GM12801 (cell line): ENCODE results near the gene CLP1.

Experiments
- TF ChIP-seq, protein P1 (sequence below): IDR thresholded peaks from one replicate; pipeline ENCODE4 v1.5.1; 2011; ENCODE audit warnings: control low read depth; ENCODE audit not compliant: insufficient read length; ENCODE audit errors: extremely low read depth

The CLP1 gene

DNA sequence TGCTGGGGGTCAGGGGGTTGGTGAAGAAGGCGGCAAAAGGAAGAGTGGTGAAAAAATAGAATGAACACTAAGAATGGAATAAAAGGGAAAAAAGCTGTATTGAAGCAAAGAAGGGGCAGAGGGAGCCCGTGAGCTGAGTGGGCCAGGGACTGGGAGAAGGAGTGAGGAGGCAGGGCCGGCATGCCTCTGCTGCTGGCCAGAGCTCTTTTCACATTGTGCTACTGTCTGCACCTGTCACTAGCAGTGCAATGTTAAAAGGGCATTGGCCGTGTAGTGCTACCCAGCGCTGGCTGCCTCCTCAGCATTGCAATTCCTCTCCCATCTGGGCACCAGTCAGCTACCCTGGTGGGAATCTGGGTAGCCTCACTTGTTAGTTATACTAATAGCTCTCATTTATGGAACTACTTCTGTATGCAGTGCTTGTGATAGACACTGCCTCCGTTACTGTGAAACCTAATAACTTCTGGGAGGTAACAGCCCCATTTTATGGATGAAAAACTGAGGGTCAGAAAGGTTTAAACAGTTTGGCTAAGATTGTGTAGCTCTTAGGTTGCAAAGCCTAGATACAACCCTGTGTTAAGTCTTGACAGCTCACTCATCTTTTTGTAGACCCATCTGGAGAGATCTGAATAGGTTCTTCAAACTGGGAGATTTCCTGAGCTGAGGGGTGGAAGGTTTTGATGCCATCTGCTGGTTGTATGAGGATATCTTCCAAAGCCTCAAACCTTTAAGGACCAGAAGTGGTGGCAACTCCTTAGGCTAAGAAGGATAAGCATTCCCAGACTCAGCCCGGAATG lies 16.4 kb upstream of the CLP1 start:
- TF ChIP-seq, protein P1, sequence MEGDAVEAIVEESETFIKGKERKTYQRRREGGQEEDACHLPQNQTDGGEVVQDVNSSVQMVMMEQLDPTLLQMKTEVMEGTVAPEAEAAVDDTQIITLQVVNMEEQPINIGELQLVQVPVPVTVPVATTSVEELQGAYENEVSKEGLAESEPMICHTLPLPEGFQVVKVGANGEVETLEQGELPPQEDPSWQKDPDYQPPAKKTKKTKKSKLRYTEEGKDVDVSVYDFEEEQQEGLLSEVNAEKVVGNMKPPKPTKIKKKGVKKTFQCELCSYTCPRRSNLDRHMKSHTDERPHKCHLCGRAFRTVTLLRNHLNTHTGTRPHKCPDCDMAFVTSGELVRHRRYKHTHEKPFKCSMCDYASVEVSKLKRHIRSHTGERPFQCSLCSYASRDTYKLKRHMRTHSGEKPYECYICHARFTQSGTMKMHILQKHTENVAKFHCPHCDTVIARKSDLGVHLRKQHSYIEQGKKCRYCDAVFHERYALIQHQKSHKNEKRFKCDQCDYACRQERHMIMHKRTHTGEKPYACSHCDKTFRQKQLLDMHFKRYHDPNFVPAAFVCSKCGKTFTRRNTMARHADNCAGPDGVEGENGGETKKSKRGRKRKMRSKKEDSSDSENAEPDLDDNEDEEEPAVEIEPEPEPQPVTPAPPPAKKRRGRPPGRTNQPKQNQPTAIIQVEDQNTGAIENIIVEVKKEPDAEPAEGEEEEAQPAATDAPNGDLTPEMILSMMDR, result no peak

DNA sequence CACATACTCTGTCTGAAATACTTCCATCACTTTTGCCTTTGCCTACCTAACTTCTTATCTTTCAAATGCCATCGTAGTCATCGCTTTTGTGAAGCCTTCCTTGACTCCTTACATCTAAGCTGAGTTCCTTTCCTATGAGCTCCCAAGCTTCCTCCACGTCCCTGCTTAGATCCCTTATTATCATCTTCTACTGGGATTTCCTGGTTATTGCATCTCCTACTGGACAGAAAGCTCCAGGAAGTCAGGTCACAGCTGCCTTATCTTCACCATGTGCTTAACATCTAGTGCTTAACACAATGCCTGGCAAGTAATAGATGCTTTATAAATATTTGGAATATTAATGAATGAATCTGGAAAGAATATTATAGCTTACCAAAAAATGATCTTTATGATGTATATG lies 13.8 kb upstream of the CLP1 start:
- TF ChIP-seq, protein P1, result no peak

DNA sequence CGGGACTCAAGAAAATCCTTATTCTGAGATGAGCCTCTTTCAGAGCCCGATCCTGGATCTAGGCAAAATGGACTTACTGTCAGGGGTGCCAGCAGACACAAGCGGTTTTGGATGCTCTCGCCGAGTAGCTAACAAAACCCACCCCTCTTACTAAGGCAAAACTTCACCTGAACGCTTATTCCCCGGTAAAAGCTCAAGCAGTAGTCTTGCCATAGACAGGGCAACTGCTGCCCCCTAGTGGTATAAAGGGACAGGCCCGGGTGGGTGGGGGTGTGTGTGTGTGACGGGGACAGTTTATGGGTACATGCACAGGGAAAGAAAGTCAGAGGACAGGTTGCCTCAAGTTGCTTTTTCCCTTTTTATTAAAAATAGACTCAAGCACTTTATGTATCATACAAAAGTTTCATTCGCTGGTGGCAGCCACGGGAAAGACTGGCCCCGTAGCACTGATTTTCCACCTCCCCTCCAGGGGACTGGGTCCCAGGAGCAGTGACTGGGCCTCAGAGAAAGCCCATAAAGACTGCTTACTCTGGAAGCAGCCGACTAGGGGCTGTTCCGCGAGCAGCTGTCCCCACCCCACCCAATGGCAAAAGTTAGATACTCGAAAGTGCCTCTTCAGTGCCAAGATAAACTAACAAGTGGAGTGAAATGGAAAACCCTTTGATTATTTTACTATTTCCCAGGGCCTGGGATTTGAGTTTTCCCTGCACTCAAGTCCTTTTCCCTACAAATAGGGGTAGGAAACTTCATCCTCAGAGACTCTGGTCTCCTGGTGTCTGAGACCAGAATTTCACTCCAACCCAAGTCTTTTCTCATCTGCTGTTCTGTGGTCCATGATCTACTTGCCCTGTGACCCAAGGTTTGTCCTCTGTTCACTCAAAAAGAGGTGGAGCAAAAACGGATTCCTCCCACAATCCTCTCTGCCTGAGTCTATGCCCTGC lies 12.5 kb upstream of the CLP1 start:
- TF ChIP-seq, protein P1, result peak; percentile 53

DNA sequence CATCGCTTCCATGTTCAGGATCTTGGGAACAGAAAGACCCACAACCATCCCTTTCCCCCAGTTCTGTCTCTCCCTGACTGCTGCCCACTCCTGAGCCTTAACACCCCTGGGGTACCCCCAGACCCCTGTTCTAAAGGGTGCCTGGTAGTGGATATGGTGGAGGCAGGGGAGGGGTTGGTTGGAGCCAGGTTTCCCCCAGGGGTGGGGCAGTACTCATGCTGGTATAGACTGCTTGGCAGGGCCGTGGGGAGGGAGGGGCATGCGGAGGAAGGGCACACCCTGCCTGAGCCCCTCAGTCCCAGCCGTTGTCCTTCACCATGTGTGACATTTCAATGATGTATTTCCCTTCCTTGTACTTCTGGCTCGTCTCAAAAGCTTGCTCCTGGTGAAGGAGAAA lies 11.9 kb upstream of the CLP1 start:
- TF ChIP-seq, protein P1, result no peak

DNA sequence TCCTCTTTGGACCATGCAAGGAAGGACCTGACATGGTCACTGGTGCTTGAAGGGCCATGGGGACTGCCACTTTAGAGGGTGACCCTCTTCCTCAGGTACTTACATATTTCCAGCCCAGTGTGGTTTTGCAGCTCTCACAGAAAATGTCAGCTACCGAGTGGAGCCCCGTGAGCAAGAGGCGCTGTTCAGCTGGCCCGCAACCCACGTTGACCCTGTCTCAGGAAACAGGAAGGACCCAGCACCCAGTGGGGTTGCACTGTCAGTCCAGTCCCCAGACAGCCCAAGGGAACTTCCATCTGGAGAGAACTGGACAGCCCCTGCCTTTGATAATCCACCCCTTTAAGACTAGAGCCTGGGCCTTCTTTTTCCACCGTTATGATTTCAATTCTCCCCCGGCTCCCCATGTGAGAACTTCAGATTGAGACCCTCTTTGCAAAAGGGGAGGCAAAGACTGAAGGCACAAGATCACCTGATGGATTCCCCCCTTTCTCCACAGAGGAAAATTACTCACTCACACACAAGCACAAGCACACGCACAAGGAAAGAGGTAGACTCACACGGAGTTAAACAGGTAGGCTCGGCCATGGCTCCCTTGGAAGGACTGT lies 11.3 kb upstream of the CLP1 start:
- TF ChIP-seq, protein P1, result no peak

DNA sequence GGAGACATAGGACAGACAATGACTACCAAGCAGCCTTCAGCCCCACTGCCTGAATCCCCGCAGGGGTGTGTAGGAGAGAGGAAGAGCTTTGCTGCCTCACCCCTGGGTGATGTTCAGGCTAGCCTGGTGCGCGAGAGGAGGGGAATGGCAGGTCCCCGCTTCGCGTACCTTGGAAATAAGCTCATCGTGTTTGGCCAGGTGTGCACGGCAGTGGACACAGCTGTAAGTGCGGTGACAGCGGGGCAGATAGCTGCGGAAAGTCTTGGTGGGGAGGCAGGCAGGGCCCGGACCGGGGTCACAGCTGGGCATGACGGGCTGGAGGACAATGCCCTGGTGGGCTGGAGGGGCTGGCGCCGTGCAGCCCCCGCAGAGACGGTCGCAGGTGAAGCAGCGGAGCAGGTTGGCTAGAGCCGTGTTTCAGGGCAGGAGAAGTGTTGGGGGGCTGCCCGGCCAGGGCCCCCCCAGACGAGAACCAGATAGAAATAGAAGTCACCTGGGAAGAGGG lies 10.7 kb upstream of the CLP1 start:
- TF ChIP-seq, protein P1, result no peak

DNA sequence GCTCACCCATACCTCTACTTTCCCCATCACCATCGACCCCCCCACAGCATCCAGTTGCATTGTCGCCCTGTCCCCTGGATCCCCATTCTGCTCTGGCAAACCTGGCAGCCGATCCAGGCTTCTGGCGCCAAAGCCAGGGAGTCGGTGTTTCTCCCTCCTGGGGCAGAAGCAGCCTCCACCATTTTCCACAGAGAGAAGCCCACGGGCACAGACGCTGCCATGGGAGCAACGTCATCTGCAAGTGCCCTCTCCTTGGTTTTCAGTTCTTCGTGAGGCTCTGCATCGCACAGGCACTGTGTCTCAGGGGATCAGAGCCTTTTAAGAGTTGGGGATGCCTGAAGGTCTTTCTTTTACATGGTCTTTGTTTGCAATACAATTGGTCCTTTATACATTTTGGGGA lies 10.2 kb upstream of the CLP1 start:
- TF ChIP-seq, protein P1, result no peak
